Ovary (tissue), 9 donors: ENCODE results near the gene KIAA1671. TPM values are rescaled to one million over a fixed set of nuclear protein-coding genes. Genes with fewer than 3 reads are reported as not detected.
A peak's percentile ranks its signal among the peaks of the same experiment; 100 is the strongest.
"Not testable (repeated sequence)": the region's sequence is repeated elsewhere in the genome, so short reads cannot be mapped to it uniquely, and the experiment has no call there.

Experiments used
- DNase-seq, 5 donors: peaks; one replicate each; pipeline ENCODE4 v3.0.0-alpha.2; 2019 to 2020
- H3K27ac ChIP-seq, 2 donors: fragments of 200-600 bp; one replicate each; pipeline versions ENCODE4 v1.5.1 to v1.8.0; 2019 to 2022
- H3K27me3 ChIP-seq: fragments of 200-600 bp; one replicate; pipeline ENCODE4 v1.8.0; 2022
- H3K36me3 ChIP-seq: fragments of 200-600 bp; sonication (generic); one replicate; pipeline ENCODE4 v1.5.1; 2019
- H3K4me1 ChIP-seq: one replicate; pipeline ENCODE4 v1.8.1; 2013; ENCODE audit warnings: mild to moderate bottlenecking, moderate library complexity; ENCODE audit not compliant: insufficient read depth
- H3K4me3 ChIP-seq: fragments of 200-600 bp; sonication (generic); one replicate; pipeline ENCODE4 v1.5.1; 2017
- H3K9me3 ChIP-seq, 2 donors: fragments of 200-600 bp in 1 of 2; sonication (generic) in 1 of 2; one replicate each; pipeline versions ENCODE4 v1.5.1 to v1.8.1; 2013 to 2019; ENCODE audit warnings: mild to moderate bottlenecking in 1 of 2, moderate library complexity in 1 of 2
- CTCF ChIP-seq, 3 donors: fragments of 450-650 bp in 2 of 3; fragments of 200-600 bp in 1 of 3; IDR thresholded peaks; one replicate each; pipeline versions ENCODE4 v1.5.1 to v1.8.0; 2016 to 2022; ENCODE audit warnings: antibody characterized with exemption in 3 of 3, mild to moderate bottlenecking in 1 of 3
- EP300 ChIP-seq: sonication (generic); formaldehyde crosslinking; IDR thresholded peaks from one replicate; pipeline ENCODE4 v1.6.1; 2017; ENCODE audit warnings: antibody characterized with exemption
- POLR2A ChIP-seq: fragments of 450-650 bp; IDR thresholded peaks from one replicate; pipeline ENCODE4 v1.6.1; 2017; ENCODE audit warnings: antibody characterized with exemption, mild to moderate bottlenecking, moderate library complexity
- WGBS, 3 donors: extraction: QIAGEN DNeasy Blood & Tissue Kit in 1 of 3; methylation state at CpG; one replicate each; pipeline versions ENCODE4 v1.1.5 to v1.1.7; 2013 to 2017; 5-methylcytosine and 5-hydroxymethylcytosine counted together
- intact Hi-C, 4 donors: fragments of 100-400 bp; cut with DNase I; formaldehyde crosslinking; loops; one replicate each; pipeline versions ENCODE4 v1.11.0 to v1.15.1; 2022 to 2023
- polyA plus RNA-seq, 2 donors: library from polyadenylated mRNA; stranded (reverse); fragments of 200-250 nt in 1 of 2; fragments of 350-450 nt in 1 of 2; fragmentation: Illumina TruSeq in 1 of 2; extraction: RNeasy Lipid Tissue Mini Kit (QIAGEN cat#74804) in 1 of 2; gene quantifications; one replicate each; pipeline ENCODE4 v1.2.3, GENCODE V29; 2013 to 2014
- total RNA-seq, 7 donors: library from RNA; depleted of rRNA in 2 of 7; stranded (reverse); fragments of >200 nt in 2 of 7; fragmentation: NEBNext Ultra II Directional in 3 of 7; extraction: Animal tissue kit (Norgen Biotek cat#: 25700) in 3 of 7; gene quantifications; one replicate each; pipeline versions ENCODE4 v1.1.0 to v1.2.4, GENCODE V29; 2016 to 2023
- donor health status: DM: no; HTN: no; CAD: no; lungs with moderate emphysema.
- donor health status: DM: no; HTN: no; CAD: no.
- donor health status: Bipolar disorder and iron deficiency.
- donor health status: DM: yes; HTN: yes; CAD: no.
- donor health status: DM: no; HTN: no; CAD: no.
- donor health status: DM: yes; HTN: yes; CAD: no.

KIAA1671 gene
- total and polyA plus RNA-seq, 9 donors = 9.8 to 27.9 (median 24.5) TPM

GRCh38 chr22:25201557-25202273, 249.2 kb downstream of the KIAA1671 start:
- intact Hi-C loops = no loop called here
- Histone ChIP-seq H3K27ac (no peak overlapping the region), H3K9me3 (no peaks in the 10 kb centered on the region), H3K36me3 (no peaks in the 10 kb centered on the region), H3K4me1 (no peaks in the 10 kb centered on the region), H3K27me3 (no peaks in the 10 kb centered on the region), H3K4me3 (no peak overlapping the region)
- 51 to 63% (median 61%) methylated on average over 9 to 10 of the region's 10 CpGs for WGBS, 3 donors
- TF ChIP-seq EP300 (no peak), CTCF (IDR thresholded peaks at IDR 0.05) (no peak), POLR2A (no peak)
- no peak for DNase-seq

GRCh38 chr22:25202290-25202921, 249.9 kb downstream of the KIAA1671 start:
- H3K36me3 ChIP-seq = no peaks in the 10 kb centered on the region
- no peak overlapping the region for H3K4me3 ChIP-seq
- no peaks in the 10 kb centered on the region for H3K9me3 ChIP-seq
- intact Hi-C loops = no loop called here
- TF ChIP-seq POLR2A (no peak), CTCF (IDR thresholded peaks at IDR 0.05) (peak; percentile 27 to 78 (median 30)), EP300 (no peak)
- H3K4me1 ChIP-seq = no peaks in the 10 kb centered on the region
- H3K27ac ChIP-seq = no peak overlapping the region
- DNase-seq = peak; percentile 33 to 65 (median 48)
- WGBS, 3 donors = 18 to 49% (median 49%) methylated on average over 7 to 15 of the region's 15 CpGs
- no peaks in the 10 kb centered on the region for H3K27me3 ChIP-seq

- no peak for TF ChIP-seq EP300
- no peak for TF ChIP-seq CTCF (IDR thresholded peaks at IDR 0.05)
- no peak for TF ChIP-seq POLR2A
- no peak for DNase-seq
- Histone ChIP-seq H3K27ac (no peak overlapping the region), H3K27me3 (no peaks in the 10 kb centered on the region), H3K9me3 (no peaks in the 10 kb centered on the region), H3K4me1 (no peaks in the 10 kb centered on the region), H3K36me3 (no peaks in the 10 kb centered on the region), H3K4me3 (no peak overlapping the region)
- intact Hi-C loops = no loop called here
- whole genome bisulfite sequencing, 3 donors = 93 to 96% (median 93%) methylated on average over 4 of the region's 4 CpGs
Observed at GRCh38 chr22:25203082-25203481, 250.6 kb downstream of the KIAA1671 start.

- H3K9me3 ChIP-seq, DNase-seq, H3K4me3 ChIP-seq, H3K36me3 ChIP-seq, H3K4me1 ChIP-seq, H3K27ac ChIP-seq, intact Hi-C loops, H3K27me3 ChIP-seq: not testable (repeated sequence)
- 80 to 87% (median 84%) methylated on average over 7 of the region's 7 CpGs for WGBS, 3 donors
Observed at GRCh38 chr22:25204547-25204946, 252.0 kb downstream of the KIAA1671 start.

GRCh38 chr22:25205847-25206246, 253.3 kb downstream of the KIAA1671 start:
- no peak overlapping the region for H3K27ac ChIP-seq
- no peaks in the 10 kb centered on the region for H3K9me3 ChIP-seq
- TF ChIP-seq CTCF (IDR thresholded peaks at IDR 0.05) (no peak), EP300 (no peak), POLR2A (no peak)
- no peaks in the 10 kb centered on the region for H3K27me3 ChIP-seq
- no peaks in the 10 kb centered on the region for H3K4me1 ChIP-seq
- H3K36me3 ChIP-seq = no peaks in the 10 kb centered on the region
- 89 to 93% (median 91%) methylated on average over 1 of the region's 1 CpG for WGBS, 3 donors
- DNase-seq = no peak
- no peak overlapping the region for H3K4me3 ChIP-seq
- intact Hi-C loops = no loop called here
